Esophagus squamous epithelium (tissue), 4 donors: Measurements from ENCODE around the gene CPM.

Experiments used
- POLR2A ChIP-seq, 4 donors: fragments of 450-650 bp; IDR thresholded peaks; one replicate each; pipeline ENCODE4 v1.6.1; 2017; ENCODE audit warnings: antibody characterized with exemption in 4 of 4, mild to moderate bottlenecking in 4 of 4, moderate library complexity in 3 of 4
- TF ChIP-seq, protein P1 (sequence below), 6 experiments: fragments of 450-650 bp in 4 of 6; fragments of 200-600 bp in 2 of 6; sonication (generic) in 2 of 6; IDR thresholded peaks; one replicate each; pipeline ENCODE4 v1.5.1; 2016 to 2019; ENCODE audit warnings: antibody characterized with exemption in 6 of 6, mild to moderate bottlenecking in 4 of 6, moderate library complexity in 4 of 6

- TF ChIP-seq, protein P1, sequence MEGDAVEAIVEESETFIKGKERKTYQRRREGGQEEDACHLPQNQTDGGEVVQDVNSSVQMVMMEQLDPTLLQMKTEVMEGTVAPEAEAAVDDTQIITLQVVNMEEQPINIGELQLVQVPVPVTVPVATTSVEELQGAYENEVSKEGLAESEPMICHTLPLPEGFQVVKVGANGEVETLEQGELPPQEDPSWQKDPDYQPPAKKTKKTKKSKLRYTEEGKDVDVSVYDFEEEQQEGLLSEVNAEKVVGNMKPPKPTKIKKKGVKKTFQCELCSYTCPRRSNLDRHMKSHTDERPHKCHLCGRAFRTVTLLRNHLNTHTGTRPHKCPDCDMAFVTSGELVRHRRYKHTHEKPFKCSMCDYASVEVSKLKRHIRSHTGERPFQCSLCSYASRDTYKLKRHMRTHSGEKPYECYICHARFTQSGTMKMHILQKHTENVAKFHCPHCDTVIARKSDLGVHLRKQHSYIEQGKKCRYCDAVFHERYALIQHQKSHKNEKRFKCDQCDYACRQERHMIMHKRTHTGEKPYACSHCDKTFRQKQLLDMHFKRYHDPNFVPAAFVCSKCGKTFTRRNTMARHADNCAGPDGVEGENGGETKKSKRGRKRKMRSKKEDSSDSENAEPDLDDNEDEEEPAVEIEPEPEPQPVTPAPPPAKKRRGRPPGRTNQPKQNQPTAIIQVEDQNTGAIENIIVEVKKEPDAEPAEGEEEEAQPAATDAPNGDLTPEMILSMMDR (IDR thresholded peaks at IDR 0.05), result no peak
- TF ChIP-seq POLR2A (IDR thresholded peaks at IDR 0.05), result no peak
These were observed 87.9 kb downstream of the CPM start for GRCh38 chr12:68844788-68845695.
